Cardiac muscle cell (in vitro differentiated cells and primary cell): ENCODE results near the gene EVI2A. TPM values are rescaled to one million over a fixed set of nuclear protein-coding genes. Genes with fewer than 3 reads are reported as not detected.

ENCODE experiments used
- DNase-seq, 2 donors: peaks; one replicate each; pipeline versions ENCODE4 v3.0.0 to v3.0.0-alpha.2; 2010 to 2017; ENCODE audit warnings: low read depth in 1 of 2, low spot score in 1 of 2
- H3K27ac ChIP-seq: fragments of 200-600 bp; sonication (generic); 2 replicates; pipeline ENCODE4 v1.5.1; 2016
- H3K27me3 ChIP-seq: fragments of 200-600 bp; sonication (generic); 2 replicates; pipeline ENCODE4 v1.6.0; 2016; ENCODE audit warnings: control low read depth
- H3K36me3 ChIP-seq: fragments of 200-600 bp; sonication (generic); 2 replicates; pipeline ENCODE4 v1.5.1; 2016; ENCODE audit warnings: control low read depth
- H3K4me1 ChIP-seq: fragments of 200-600 bp; sonication (generic); 2 replicates; pipeline ENCODE4 v1.8.1; 2017; ENCODE audit warnings: low read depth, mild to moderate bottlenecking, mixed run types
- H3K4me3 ChIP-seq: fragments of 200-600 bp; sonication (generic); 2 replicates; pipeline ENCODE4 v1.5.1; 2016; ENCODE audit warnings: mild to moderate bottlenecking
- H3K9me3 ChIP-seq: fragments of 200-600 bp; sonication (generic); 2 replicates; pipeline ENCODE4 v1.5.1; 2017; ENCODE audit warnings: low read depth, mild to moderate bottlenecking, control low read depth
- CTCF ChIP-seq: IDR thresholded peaks from 2 replicates; pipeline ENCODE4 v1.5.1; 2012; ENCODE audit warnings: low read depth, mild to moderate bottlenecking, low read length
- polyA plus RNA-seq: library from polyadenylated mRNA; unstranded; fragments of >200 nt; fragmentation: Nextera tagmentation; extraction: Ambion mirVana; gene quantifications from 2 replicates; pipeline ENCODE4 v1.2.1, GENCODE V29; 2016
- total RNA-seq: library from RNA; depleted of rRNA; stranded (reverse); fragments of >200 nt; gene quantifications from 2 replicates; pipeline ENCODE4 v1.2.3, GENCODE V29; 2016

The EVI2A gene
- total and polyA plus RNA-seq, 2 experiments from 2014 or later = 0.99 TPM; not detected in 1

- TF ChIP-seq CTCF = no peak
Observed at GRCh38 chr17:31273516-31273915, 47.9 kb downstream of the EVI2A start.

GRCh38 chr17:31272803-31273202 lies 48.6 kb downstream of the EVI2A start:
- no peak for DNase-seq
- peaks cover 19% of the 10 kb centered on the region for H3K36me3 ChIP-seq
- no peaks in the 10 kb centered on the region for H3K9me3 ChIP-seq
- no peak overlapping the region for H3K4me3 ChIP-seq
- no peak overlapping the region for H3K27ac ChIP-seq
- H3K27me3 ChIP-seq = no peaks in the 10 kb centered on the region
- no peaks in the 10 kb centered on the region for H3K4me1 ChIP-seq
- no peak for TF ChIP-seq CTCF

More at GRCh38 chr17:31273516-31273915, 47.9 kb downstream of the EVI2A start:
- no peaks in the 10 kb centered on the region for H3K4me1 ChIP-seq
- no peaks in the 10 kb centered on the region for H3K27me3 ChIP-seq
- H3K27ac ChIP-seq = no peak overlapping the region
- H3K4me3 ChIP-seq = no peak overlapping the region
- peaks cover 21% of the 10 kb centered on the region for H3K36me3 ChIP-seq
- DNase-seq = no peak
- H3K9me3 ChIP-seq = no peaks in the 10 kb centered on the region

GRCh38 chr17:31272236-31272635 lies 49.2 kb downstream of the EVI2A start:
- peaks cover 19% of the 10 kb centered on the region for H3K36me3 ChIP-seq
- no peak overlapping the region for H3K4me3 ChIP-seq
- no peak for TF ChIP-seq CTCF
- no peak overlapping the region for H3K27ac ChIP-seq
- no peaks in the 10 kb centered on the region for H3K27me3 ChIP-seq
- no peaks in the 10 kb centered on the region for H3K4me1 ChIP-seq
- H3K9me3 ChIP-seq = no peaks in the 10 kb centered on the region
- no peak for DNase-seq

GRCh38 chr17:31269578-31269983 lies 51.8 kb downstream of the EVI2A start:
- Histone ChIP-seq H3K4me3 (no peak overlapping the region), H3K9me3 (no peaks in the 10 kb centered on the region), H3K36me3 (peaks cover 31% of the 10 kb centered on the region), H3K27ac (peak overlapping the region; percentile 84), H3K27me3 (no peaks in the 10 kb centered on the region), H3K4me1 (no peaks in the 10 kb centered on the region)
- peak; percentile 59 to 97 for DNase-seq
- TF ChIP-seq CTCF = no peak

GRCh38 chr17:31269036-31269577 lies 52.3 kb downstream of the EVI2A start:
- Histone ChIP-seq H3K9me3 (no peaks in the 10 kb centered on the region), H3K4me1 (no peaks in the 10 kb centered on the region), H3K27ac (peak overlapping the region; percentile 84), H3K27me3 (no peaks in the 10 kb centered on the region), H3K36me3 (peaks cover 31% of the 10 kb centered on the region), H3K4me3 (no peak overlapping the region)
- DNase-seq = peak in 1 of 2 donors; percentile 28
- TF ChIP-seq CTCF = no peak

Other genes with a start within 250 kb of the EVI2A start
- gene NF1, start 226.6 kb downstream of the EVI2A start, total RNA-seq = 17.5 and 32.9 TPM in 2 replicates
- 17.7 and 20.2 TPM in 2 replicates for gene NF1, start 226.6 kb downstream of the EVI2A start, polyA plus RNA-seq
- not detected in 2 replicates for gene OMG, start 24.4 kb downstream of the EVI2A start, total RNA-seq
- 0.94 and 0.99 TPM in 2 replicates for gene OMG, start 24.4 kb downstream of the EVI2A start, polyA plus RNA-seq
- gene EVI2B, start 7.6 kb downstream of the EVI2A start, total RNA-seq = not detected in 2 replicates
- 0.42 and 1.2 TPM in 2 replicates for gene EVI2B, start 7.6 kb downstream of the EVI2A start, polyA plus RNA-seq
- gene RAB11FIP4, start 70.1 kb upstream of the EVI2A start, total RNA-seq = 23.1 and 23.4 TPM in 2 replicates
- gene RAB11FIP4, start 70.1 kb upstream of the EVI2A start, polyA plus RNA-seq = 8.2 and 8.8 TPM in 2 replicates